PFSK-1 (cell line): ENCODE data around the gene MSI2.
A peak's percentile ranks its signal among the peaks of the same experiment; 100 is the strongest.

ENCODE experiments used
- FOXP2 ChIP-seq: optimal IDR thresholded peaks from 2 replicates; pipeline ENCODE3; 2011; ENCODE audit warnings: borderline replicate concordance, control low read depth, inconsistent platforms; ENCODE audit not compliant: insufficient read depth; ENCODE audit errors: extremely low read length, extremely low read depth
- POLR2AphosphoS5 ChIP-seq: IDR thresholded peaks from 2 replicates; pipeline ENCODE4 v1.6.1; 2012; ENCODE audit warnings: low read depth, mild to moderate bottlenecking, control low read depth, low read length, moderate library complexity
- REST ChIP-seq, 2 experiments: IDR thresholded peaks; 2 replicates each; pipeline versions ENCODE4 v1.6.1 to v1.8.0; 2011 to 2012; ENCODE audit warnings: low read depth in 2 of 2, low read length in 2 of 2, control low read depth in 1 of 2, inconsistent platforms in 1 of 2, mild to moderate bottlenecking in 1 of 2, moderate library complexity in 1 of 2; ENCODE audit not compliant: insufficient read depth in 1 of 2
- SIN3A ChIP-seq: IDR thresholded peaks from 2 replicates; pipeline ENCODE4 v1.6.1; 2012; ENCODE audit warnings: mild to moderate bottlenecking, low read length, moderate library complexity, borderline replicate concordance; ENCODE audit not compliant: insufficient read depth
- TAF1 ChIP-seq: IDR thresholded peaks from 2 replicates; pipeline ENCODE4 v1.6.1; 2012; ENCODE audit warnings: low read length, control low read depth, borderline replicate concordance; ENCODE audit not compliant: insufficient read depth

The MSI2 gene

GRCh38 chr17:57574040-57574513 is 317.8 kb downstream of the MSI2 start:
- TF ChIP-seq FOXP2 (no peak), REST (IDR thresholded peaks at IDR 0.05; ENCODE audit: insufficient read depth in 1 of 2, low read depth in 2 of 2, low read length in 2 of 2) (no peak), SIN3A (no peak), TAF1 (no peak), POLR2AphosphoS5 (no peak)

GRCh38 chr17:57576744-57577143 is 320.4 kb downstream of the MSI2 start:
- TF ChIP-seq REST (IDR thresholded peaks at IDR 0.05; ENCODE audit: insufficient read depth in 1 of 2, low read depth in 2 of 2, low read length in 2 of 2): no peak
- no peak for TF ChIP-seq SIN3A

GRCh38 chr17:57577751-57578607 is 321.7 kb downstream of the MSI2 start:
- TF ChIP-seq SIN3A (peak; percentile 70; the same call in 1 of the 2 replicates), POLR2AphosphoS5 (no peak)

- TF ChIP-seq TAF1 (no peak), FOXP2 (no peak), POLR2AphosphoS5 (no peak)
Observed at GRCh38 chr17:57578608-57579225, 322.4 kb downstream of the MSI2 start.

- TF ChIP-seq TAF1 (no peak), FOXP2 (no peak), POLR2AphosphoS5 (no peak), REST (IDR thresholded peaks at IDR 0.05; ENCODE audit: insufficient read depth in 1 of 2, low read depth in 2 of 2, low read length in 2 of 2) (no peak), SIN3A (no peak)
Observed at GRCh38 chr17:57579245-57579644, 322.9 kb downstream of the MSI2 start.

- TF ChIP-seq TAF1: no peak
- no peak for TF ChIP-seq POLR2AphosphoS5
- TF ChIP-seq SIN3A: no peak
- no peak for TF ChIP-seq REST (IDR thresholded peaks at IDR 0.05; ENCODE audit: insufficient read depth in 1 of 2, low read depth in 2 of 2, low read length in 2 of 2)
- TF ChIP-seq FOXP2: no peak
Observed at GRCh38 chr17:57580055-57580739, 323.9 kb downstream of the MSI2 start.
